Mesenchymal stem cell (in vitro differentiated cells and primary cell): Measurements from ENCODE around the gene SHANK1.

Source experiments
- DNase-seq: peaks from one replicate; pipeline ENCODE4 v3.0.0-alpha.2; 2013
- H2AFZ ChIP-seq: one replicate; pipeline ENCODE4 v1.6.1; 2013; ENCODE audit warnings: low read depth, mild to moderate bottlenecking, control low read depth, inconsistent platforms, low read length, moderate library complexity
- H2AK5ac ChIP-seq: 2 replicates; pipeline ENCODE4 v1.6.1; 2013; ENCODE audit warnings: low read length, moderate library complexity, mild to moderate bottlenecking, inconsistent platforms; ENCODE audit not compliant: severe bottlenecking
- H2BK120ac ChIP-seq: one replicate; pipeline ENCODE4 v1.6.1; 2013; ENCODE audit warnings: low read depth, mild to moderate bottlenecking, inconsistent platforms, low read length, moderate library complexity
- H2BK12ac ChIP-seq, 2 experiments: one replicate each; pipeline ENCODE4 v1.6.1; 2013; ENCODE audit warnings: inconsistent platforms in 2 of 2, low read length in 2 of 2, mild to moderate bottlenecking in 2 of 2, moderate library complexity in 2 of 2, control low read depth in 1 of 2
- H2BK15ac ChIP-seq: one replicate; pipeline ENCODE4 v1.6.1; 2013; ENCODE audit warnings: mild to moderate bottlenecking, low read depth, inconsistent platforms; ENCODE audit not compliant: poor library complexity, severe bottlenecking
- H2BK5ac ChIP-seq: 2 replicates; pipeline ENCODE4 v1.6.1; 2013; ENCODE audit warnings: low read depth, mild to moderate bottlenecking, low read length, control low read depth, inconsistent platforms; ENCODE audit not compliant: poor library complexity, severe bottlenecking
- H3K14ac ChIP-seq, 2 experiments: one replicate each; pipeline ENCODE4 v1.6.1; 2013; ENCODE audit warnings: inconsistent platforms in 2 of 2, low read length in 2 of 2, control low read depth in 1 of 2, mild to moderate bottlenecking in 1 of 2, moderate library complexity in 1 of 2
- H3K18ac ChIP-seq, 2 experiments: one replicate each; pipeline ENCODE4 v1.6.1; 2013; ENCODE audit warnings: inconsistent platforms in 2 of 2, low read length in 2 of 2, control low read depth in 1 of 2, low read depth in 1 of 2, mild to moderate bottlenecking in 1 of 2
- H3K23ac ChIP-seq, 2 experiments: one replicate each; pipeline ENCODE4 v1.6.1; 2013; ENCODE audit warnings: inconsistent platforms in 2 of 2, low read length in 2 of 2, mild to moderate bottlenecking in 2 of 2, moderate library complexity in 2 of 2, control low read depth in 1 of 2
- H3K27ac ChIP-seq: 2 replicates; pipeline ENCODE4 v1.5.1; 2013; ENCODE audit warnings: mild to moderate bottlenecking, moderate library complexity, low read length, control low read depth, inconsistent platforms; ENCODE audit not compliant: poor library complexity, severe bottlenecking
- H3K27me3 ChIP-seq, 2 experiments: 2 replicates each; pipeline versions ENCODE4 v1.6.1 to v1.7.0; 2013; ENCODE audit warnings: low read length in 2 of 2, mild to moderate bottlenecking in 2 of 2, moderate library complexity in 2 of 2, control low read depth in 1 of 2, inconsistent platforms in 1 of 2; ENCODE audit not compliant: control insufficient read depth in 1 of 2, insufficient read depth in 1 of 2
- H3K36me3 ChIP-seq, 2 experiments: 2 replicates each; pipeline versions ENCODE4 v1.6.1 to v1.7.0; 2013; ENCODE audit warnings: low read length in 2 of 2, control low read depth in 1 of 2, inconsistent platforms in 1 of 2, low read depth in 1 of 2, mild to moderate bottlenecking in 1 of 2; ENCODE audit not compliant: insufficient read depth in 2 of 2, control insufficient read depth in 1 of 2
- H3K4ac ChIP-seq, 2 experiments: one replicate each; pipeline ENCODE4 v1.6.1; 2013; ENCODE audit warnings: inconsistent platforms in 2 of 2, low read length in 2 of 2, mild to moderate bottlenecking in 2 of 2, moderate library complexity in 2 of 2, control low read depth in 1 of 2, low read depth in 1 of 2
- H3K4me1 ChIP-seq: 2 replicates; pipeline ENCODE4 v1.6.1; 2013; ENCODE audit warnings: low read depth, low read length, control low read depth; ENCODE audit not compliant: control insufficient read depth, insufficient read depth
- H3K4me2 ChIP-seq: 2 replicates; pipeline ENCODE4 v1.6.1; 2013; ENCODE audit warnings: low read length, mild to moderate bottlenecking, inconsistent platforms; ENCODE audit not compliant: poor library complexity, severe bottlenecking
- H3K4me3 ChIP-seq, 2 experiments: 2 replicates each; pipeline versions ENCODE4 v1.5.1 to v1.7.0; 2013; ENCODE audit warnings: low read length in 2 of 2, mild to moderate bottlenecking in 2 of 2, control low read depth in 1 of 2, low read depth in 1 of 2; ENCODE audit not compliant: insufficient read depth in 1 of 2
- H3K79me1 ChIP-seq: replicated peaks from 2 replicates; pipeline ENCODE4 v1.6.1; 2013; ENCODE audit warnings: mild to moderate bottlenecking, control low read depth, low read length, inconsistent platforms; ENCODE audit not compliant: poor library complexity, severe bottlenecking
- H3K9ac ChIP-seq: 2 replicates; pipeline ENCODE4 v1.7.0; 2013; ENCODE audit warnings: mild to moderate bottlenecking, low read length, moderate library complexity
- H3K9me3 ChIP-seq: 2 replicates; pipeline ENCODE4 v1.7.0; 2013; ENCODE audit warnings: mild to moderate bottlenecking, low read length; ENCODE audit not compliant: control insufficient read depth
- H4K8ac ChIP-seq: one replicate; pipeline ENCODE4 v1.6.1; 2013; ENCODE audit warnings: inconsistent platforms, mild to moderate bottlenecking, low read length, moderate library complexity
- H4K91ac ChIP-seq: one replicate; pipeline ENCODE4 v1.6.1; 2013; ENCODE audit warnings: mild to moderate bottlenecking, low read length, inconsistent platforms
- WGBS: methylation state at CpG from one replicate; pipeline ENCODE4 v1.1.7; 2013; ENCODE audit warnings: mixed read lengths; 5-methylcytosine and 5-hydroxymethylcytosine counted together

SHANK1 gene

DNA sequence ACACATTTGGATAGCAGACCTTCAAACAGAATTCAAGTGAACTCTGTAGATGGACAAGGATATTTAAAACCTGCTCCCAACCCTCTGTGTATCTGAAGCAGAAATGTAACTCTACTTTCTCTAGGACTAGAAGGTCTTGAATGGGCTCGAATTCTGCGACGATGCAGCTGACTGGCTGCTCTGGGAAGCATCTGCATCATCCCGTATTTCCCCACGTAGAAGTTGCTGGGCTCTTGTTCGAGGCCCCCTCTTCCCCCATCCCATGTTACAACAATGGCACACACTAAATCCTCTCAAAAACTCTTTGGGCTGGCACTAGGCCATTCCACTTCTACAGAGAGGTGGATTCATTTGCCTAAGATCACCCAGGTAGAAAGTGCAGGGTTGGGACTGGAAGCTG lies 55.4 kb downstream of the SHANK1 start:
- no peak overlapping the region for H3K4me3 ChIP-seq

DNA sequence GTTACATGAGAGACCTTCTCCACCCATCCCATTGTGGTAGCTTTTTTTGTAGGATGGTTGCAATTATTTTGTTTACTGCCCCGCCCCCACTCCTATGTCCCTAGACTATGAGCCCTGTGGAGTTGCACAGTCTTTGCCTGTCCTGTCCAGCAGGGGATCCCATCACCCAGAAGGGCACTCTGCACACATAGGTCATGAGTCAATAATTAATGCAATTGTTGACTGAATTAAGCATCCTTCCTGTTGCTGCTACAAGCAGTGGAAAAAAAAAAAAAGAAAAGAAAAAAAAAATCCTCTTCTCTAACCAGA lies 56.2 kb downstream of the SHANK1 start:
- H3K9me3 ChIP-seq, result peaks cover 5% of the 10 kb centered on the region
- no peak overlapping the region for H3K4ac ChIP-seq
- H2BK5ac ChIP-seq, result no peak overlapping the region
- H3K79me1 ChIP-seq, result no peaks in the 10 kb centered on the region
- H4K91ac ChIP-seq, result no peak overlapping the region
- no peaks in the 10 kb centered on the region for H3K4me1 ChIP-seq
- no peak overlapping the region for H3K23ac ChIP-seq
- no peak overlapping the region for H2BK15ac ChIP-seq
- H3K27ac ChIP-seq, result no peak overlapping the region
- no peak overlapping the region for H3K14ac ChIP-seq
- H3K9ac ChIP-seq, result no peak overlapping the region
- DNase-seq, result no peak
- peaks cover 0 to 62% of the 10 kb centered on the region in 2 experiments for H3K27me3 ChIP-seq
- H3K4me3 ChIP-seq, result no peak overlapping the region
- no peak overlapping the region for H2BK120ac ChIP-seq
- no peaks in the 10 kb centered on the region for H3K36me3 ChIP-seq
- H2AK5ac ChIP-seq, result no peak overlapping the region
- no peak overlapping the region for H3K18ac ChIP-seq
- no CpG with 5 or more reads among the region's 1 CpG for WGBS
- no peak overlapping the region for H4K8ac ChIP-seq
- H3K4me2 ChIP-seq, result no peak overlapping the region
- no peak overlapping the region for H2BK12ac ChIP-seq
- H2AFZ ChIP-seq, result no peak overlapping the region

More for the DNA sequence above, 55.4 kb downstream of the SHANK1 start:
- no peak overlapping the region for H3K18ac ChIP-seq
- H3K4ac ChIP-seq, result no peak overlapping the region
- no peak overlapping the region for H4K8ac ChIP-seq
- H3K9ac ChIP-seq, result no peak overlapping the region
- no peaks in the 10 kb centered on the region for H3K79me1 ChIP-seq
- H3K14ac ChIP-seq, result no peak overlapping the region
- WGBS, result 56% methylated on average over 6 of the region's 6 CpGs
- H2BK12ac ChIP-seq, result no peak overlapping the region
- no peak overlapping the region for H2BK15ac ChIP-seq
- no peaks in the 10 kb centered on the region for H3K36me3 ChIP-seq
- no peak overlapping the region for H3K27ac ChIP-seq
- H3K9me3 ChIP-seq, result peaks cover 5% of the 10 kb centered on the region
- H2BK5ac ChIP-seq, result no peak overlapping the region
- no peak overlapping the region for H3K4me2 ChIP-seq
- no peak overlapping the region for H2AK5ac ChIP-seq
- H3K23ac ChIP-seq, result no peak overlapping the region
- no peaks in the 10 kb centered on the region for H3K4me1 ChIP-seq
- no peak overlapping the region for H2BK120ac ChIP-seq
- H2AFZ ChIP-seq, result no peak overlapping the region
- H4K91ac ChIP-seq, result no peak overlapping the region
- peaks cover 0 to 60% of the 10 kb centered on the region in 2 experiments for H3K27me3 ChIP-seq
- DNase-seq, result no peak

DNA sequence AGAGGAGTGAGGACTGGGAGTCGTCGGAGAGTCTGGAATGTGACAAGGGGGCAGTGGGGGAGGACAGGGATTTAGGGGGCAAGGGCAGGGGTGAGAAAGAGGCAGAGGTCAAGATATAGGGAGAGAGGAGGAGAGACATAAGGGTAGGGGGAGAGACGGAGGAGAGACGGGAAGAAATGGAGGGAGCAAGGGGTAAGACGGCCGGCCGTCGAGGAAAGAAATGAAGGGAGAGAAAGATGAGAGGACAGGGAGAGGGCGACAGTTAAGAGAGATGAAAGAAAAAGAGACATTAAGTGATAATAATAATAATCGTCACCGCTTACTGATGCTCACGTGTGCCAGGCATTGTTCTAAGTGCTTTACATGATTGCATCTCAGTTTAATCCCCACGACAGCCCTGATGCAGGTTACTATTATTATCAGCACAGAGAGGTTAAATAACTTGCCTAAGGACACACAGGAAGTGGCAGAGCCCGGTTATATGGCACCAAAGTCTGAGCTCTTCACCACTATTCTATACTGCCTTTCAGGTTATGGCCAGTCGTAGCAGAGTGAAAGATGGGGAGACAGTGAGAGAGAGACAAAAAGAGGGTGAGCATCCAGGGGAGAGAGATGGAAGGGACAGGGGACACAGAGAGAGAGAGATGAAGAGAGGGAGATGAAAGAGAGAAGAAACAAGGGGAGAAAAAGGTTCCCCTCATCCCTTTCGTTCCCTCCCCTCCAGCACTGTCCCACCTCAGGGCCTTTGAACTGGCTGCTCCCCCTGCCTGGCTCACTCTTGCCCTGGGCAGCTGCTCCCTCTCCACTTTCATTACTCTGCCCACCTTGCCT lies 56.7 kb downstream of the SHANK1 start:
- Histone ChIP-seq H3K9ac (no peak overlapping the region), H3K4ac (no peak overlapping the region), H2BK5ac (no peak overlapping the region), H3K4me2 (no peak overlapping the region), H3K4me1 (no peaks in the 10 kb centered on the region), H2BK15ac (no peak overlapping the region), H4K8ac (no peak overlapping the region), H3K9me3 (peaks cover 5% of the 10 kb centered on the region), H3K79me1 (no peaks in the 10 kb centered on the region), H2AK5ac (no peak overlapping the region), H2BK120ac (no peak overlapping the region), H3K27me3 (peaks cover 0 to 64% of the 10 kb centered on the region in 2 experiments), H3K36me3 (no peaks in the 10 kb centered on the region), H3K18ac (no peak overlapping the region), H3K23ac (no peak overlapping the region), H3K14ac (no peak overlapping the region), H3K27ac (no peak overlapping the region), H3K4me3 (no peak overlapping the region), H2AFZ (no peak overlapping the region), H2BK12ac (no peak overlapping the region), H4K91ac (no peak overlapping the region)
- DNase-seq, result no peak
- WGBS, result 81% methylated on average over 13 of the region's 16 CpGs

DNA sequence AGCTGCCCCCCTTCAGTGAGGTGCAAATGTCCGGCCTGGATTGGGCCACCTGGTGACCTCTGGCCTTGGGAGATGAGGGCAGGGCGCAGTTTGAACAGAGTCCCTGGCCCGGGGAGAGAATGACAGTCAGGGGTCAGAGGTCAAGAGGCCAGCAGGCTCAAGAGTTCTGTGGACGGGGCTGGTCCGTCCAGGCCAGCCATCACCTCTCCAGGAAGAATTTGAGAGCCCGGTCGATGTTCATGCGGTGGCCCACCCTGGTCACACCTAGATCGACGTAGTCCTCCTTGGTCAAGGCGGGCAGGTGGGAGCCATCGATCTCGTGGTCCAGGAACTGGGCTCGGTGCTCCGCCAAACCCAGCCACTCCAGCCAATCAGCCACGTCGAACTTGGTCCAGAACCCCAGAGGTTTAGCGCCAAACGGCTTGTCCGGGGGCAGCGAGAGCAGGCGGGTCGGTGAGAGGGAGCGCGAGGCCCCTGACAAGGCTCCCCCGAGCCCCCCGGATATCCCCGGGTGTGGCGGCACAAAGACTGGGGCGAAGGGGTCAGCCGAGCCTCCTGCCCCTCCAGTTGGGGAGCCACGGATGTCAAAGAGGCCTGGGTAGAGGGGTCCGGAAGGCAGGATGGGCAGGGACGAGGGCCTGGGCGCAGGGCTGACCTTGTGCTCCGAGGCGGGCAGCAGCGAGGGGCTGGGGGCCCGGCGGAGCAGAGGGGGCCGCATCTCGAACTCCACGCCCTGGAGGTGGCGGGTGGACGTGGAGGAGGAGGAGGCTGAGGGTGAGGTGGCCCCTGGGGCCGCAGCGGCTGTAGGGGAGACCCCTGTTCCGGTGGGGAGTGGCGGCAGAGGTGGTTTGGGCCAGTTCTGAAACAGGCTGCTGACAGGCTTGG lies 57.6 kb downstream of the SHANK1 start:
- Histone ChIP-seq H3K4me1 (no peaks in the 10 kb centered on the region), H3K14ac (no peak overlapping the region), H3K23ac (no peak overlapping the region), H4K8ac (no peak overlapping the region), H3K79me1 (no peaks in the 10 kb centered on the region), H3K9me3 (peaks cover 5% of the 10 kb centered on the region), H3K4me2 (no peak overlapping the region), H3K36me3 (no peaks in the 10 kb centered on the region), H3K4ac (no peak overlapping the region), H2BK15ac (no peak overlapping the region), H2AFZ (no peak overlapping the region), H3K18ac (no peak overlapping the region), H3K27me3 (peaks cover 0 to 59% of the 10 kb centered on the region in 2 experiments), H2AK5ac (no peak overlapping the region), H3K9ac (no peak overlapping the region), H2BK12ac (no peak overlapping the region), H2BK120ac (no peak overlapping the region), H4K91ac (no peak overlapping the region), H3K4me3 (no peak overlapping the region), H3K27ac (no peak overlapping the region), H2BK5ac (no peak overlapping the region)
- WGBS, result 87% methylated on average over 49 of the region's 49 CpGs
- DNase-seq, result no peak
